Stimulated activated CD8-positive, alpha-beta memory T cell treated with anti-CD3 and anti-CD28 coated beads, Interleukin-7, amount 100 ng/mL, for 1 hour (primary cell): ENCODE results near the gene SFPQ.
"Not testable (repeated sequence)": the region's sequence is repeated elsewhere in the genome, so short reads cannot be mapped to it uniquely, and the experiment has no call there.

Source experiments
- DNase-seq, 2 donors: peaks; one replicate each; pipeline ENCODE4 v3.0.0-alpha.2; 2020; ENCODE audit warnings: low read depth in 2 of 2

Gene SFPQ

GRCh38 chr1:35143737-35144508, 49.0 kb downstream of the SFPQ start:
- DNase-seq: no peak

GRCh38 chr1:35142728-35143127, 50.2 kb downstream of the SFPQ start:
- not testable (repeated sequence) for DNase-seq

GRCh38 chr1:35142294-35142693, 50.7 kb downstream of the SFPQ start:
- DNase-seq: not testable (repeated sequence)

- DNase-seq: not testable (repeated sequence)
Observed at GRCh38 chr1:35137590-35137989, 55.4 kb downstream of the SFPQ start.

GRCh38 chr1:35136780-35137179, 56.2 kb downstream of the SFPQ start:
- DNase-seq: no peak
